ENCODE data around the gene CREB3L2.
"Not testable (repeated sequence)": the region's sequence is repeated elsewhere in the genome, so short reads cannot be mapped to it uniquely, and the experiment has no call there.

The CREB3L2 gene

GRCh38 chr7:137835486-137836112 is 166.3 kb downstream of the CREB3L2 start:
- DNase-seq (ENCODE audit: low read depth) = no peak

DNA sequence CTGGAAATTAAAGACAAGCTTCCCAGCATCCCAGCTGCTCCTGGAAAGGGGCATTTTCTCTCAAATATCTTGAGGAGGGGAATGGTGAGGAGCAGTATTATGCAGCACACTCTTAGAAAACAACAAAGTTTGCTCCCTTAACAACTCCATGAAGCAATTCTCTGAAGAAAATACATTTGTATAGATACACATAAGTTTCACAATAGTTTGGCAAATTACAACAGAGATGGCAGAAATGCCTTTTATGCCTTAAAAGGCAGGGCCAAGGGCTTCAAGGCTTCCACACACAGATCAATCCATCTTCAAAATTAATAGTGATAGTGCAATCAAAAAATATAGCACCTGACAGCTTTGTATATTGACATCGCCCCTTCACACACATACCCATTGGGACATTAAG is 167.3 kb downstream of the CREB3L2 start:
- DNase-seq (ENCODE audit: low read depth) = no peak

GRCh38 chr7:137832990-137833389 is 168.9 kb downstream of the CREB3L2 start:
- not testable (repeated sequence) for DNase-seq (ENCODE audit: low read depth)

DNA sequence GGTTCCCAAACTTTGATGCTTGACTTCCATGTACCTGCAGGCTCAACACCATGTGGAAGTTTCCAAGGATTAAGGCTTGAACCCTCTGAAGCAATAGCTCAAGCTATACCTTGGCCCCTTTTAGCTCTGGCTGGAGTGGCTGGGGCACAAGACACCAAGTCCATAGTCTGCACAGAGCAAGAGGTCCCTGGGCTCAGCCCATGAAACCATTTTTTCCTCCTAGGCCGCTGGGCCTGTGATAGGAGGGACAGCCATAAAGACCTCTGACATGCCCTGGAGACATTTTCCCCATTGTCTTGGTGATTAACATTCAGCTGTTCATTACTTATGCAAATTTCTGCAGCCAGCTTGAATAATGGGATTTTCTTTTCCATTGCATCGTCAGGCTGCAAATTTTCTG is 169.5 kb downstream of the CREB3L2 start:
- DNase-seq (ENCODE audit: low read depth) = no peak

- not testable (repeated sequence) for DNase-seq (ENCODE audit: low read depth)
These were observed 170.3 kb downstream of the CREB3L2 start for GRCh38 chr7:137831555-137831954.

GRCh38 chr7:137829337-137829992 is 172.4 kb downstream of the CREB3L2 start:
- no peak for DNase-seq (ENCODE audit: low read depth)

DNA sequence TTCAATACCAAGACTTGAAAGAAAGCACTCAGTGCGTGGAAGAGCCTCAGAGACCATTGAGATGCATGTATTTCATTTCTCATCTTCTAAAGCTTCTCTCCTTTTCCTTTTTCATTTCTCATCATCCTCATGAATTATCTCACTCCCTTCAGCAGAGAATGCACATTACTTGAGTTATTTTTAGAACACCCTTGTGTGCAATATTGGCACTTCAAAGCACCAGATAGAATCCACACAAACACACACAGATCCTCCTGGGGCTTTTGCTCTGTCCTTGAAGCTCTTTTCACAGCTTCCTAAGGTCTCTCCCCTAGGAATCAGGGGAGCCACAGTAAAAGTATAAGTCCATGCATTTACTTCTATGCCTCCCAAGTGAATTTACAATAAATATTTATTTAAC is 173.4 kb downstream of the CREB3L2 start:
- DNase-seq (ENCODE audit: low read depth) = no peak

DNA sequence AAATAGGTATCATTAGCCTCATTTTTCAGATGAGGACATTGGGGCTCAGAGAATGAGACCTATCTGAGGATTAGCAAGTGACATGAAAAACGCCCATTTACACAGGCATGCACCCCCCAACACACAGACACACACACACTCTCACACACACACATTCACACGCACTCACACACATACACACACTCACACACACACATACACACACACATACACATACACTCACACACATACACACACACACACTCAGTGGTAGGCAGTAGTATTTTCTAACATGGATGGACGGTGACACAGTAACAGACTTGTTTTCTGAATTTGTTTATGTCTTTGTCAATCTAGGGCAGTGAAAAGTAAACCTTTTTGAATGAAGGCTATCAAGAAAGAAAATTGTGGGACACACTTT is 176.4 kb downstream of the CREB3L2 start:
- no peak for DNase-seq (ENCODE audit: low read depth)
